Liver (tissue), 9 donors: ENCODE data around the gene MESD. TPM values are rescaled to one million over a fixed set of nuclear protein-coding genes. Genes with fewer than 3 reads are reported as not detected.

Experiments used
- DNase-seq: peaks from one replicate; pipeline ENCODE4 v3.0.0-alpha.2; 2017; ENCODE audit warnings: low spot score
- H3K27ac ChIP-seq, 2 donors: one replicate each; pipeline ENCODE4 v1.7.0; 2013; ENCODE audit warnings: inconsistent platforms in 2 of 2, low read length in 2 of 2, control low read depth in 1 of 2, low read depth in 1 of 2, mild to moderate bottlenecking in 1 of 2
- H3K27me3 ChIP-seq, 4 donors: one replicate each; pipeline versions ENCODE4 v1.6.1 to v1.7.0; 2013; ENCODE audit warnings: low read length in 3 of 4, inconsistent platforms in 1 of 4, mild to moderate bottlenecking in 1 of 4, moderate library complexity in 1 of 4; ENCODE audit not compliant: control insufficient read depth in 4 of 4, insufficient read depth in 4 of 4
- H3K36me3 ChIP-seq, 4 donors: one replicate each; pipeline versions ENCODE4 v1.6.1 to v1.7.0; 2013; ENCODE audit warnings: low read length in 3 of 4, mild to moderate bottlenecking in 3 of 4, low read depth in 1 of 4, moderate library complexity in 1 of 4; ENCODE audit not compliant: control insufficient read depth in 4 of 4, insufficient read depth in 3 of 4
- H3K4me1 ChIP-seq, 4 donors: one replicate each; pipeline versions ENCODE4 v1.6.1 to v1.7.0; 2013; ENCODE audit warnings: low read length in 3 of 4, mild to moderate bottlenecking in 3 of 4, moderate library complexity in 1 of 4; ENCODE audit not compliant: control insufficient read depth in 4 of 4, insufficient read depth in 4 of 4
- H3K4me3 ChIP-seq, 3 donors: one replicate each; pipeline versions ENCODE4 v1.6.1 to v1.7.0; 2013; ENCODE audit warnings: low read length in 3 of 3, control low read depth in 1 of 3, low read depth in 1 of 3, mild to moderate bottlenecking in 1 of 3
- H3K9ac ChIP-seq, 2 donors: one replicate each; pipeline ENCODE4 v1.7.0; 2013; ENCODE audit warnings: low read length in 2 of 2, mild to moderate bottlenecking in 2 of 2, moderate library complexity in 2 of 2, control low read depth in 1 of 2, low read depth in 1 of 2
- H3K9me3 ChIP-seq, 4 donors: one replicate each; pipeline versions ENCODE4 v1.6.1 to v1.7.0; 2013; ENCODE audit warnings: low read length in 3 of 4; ENCODE audit not compliant: control insufficient read depth in 4 of 4
- ATF3 ChIP-seq: IDR thresholded peaks from 2 replicates; pipeline ENCODE4 v1.6.1; 2016; ENCODE audit warnings: antibody characterized with exemption
- CTCF ChIP-seq: fragments of 150-350 bp; IDR thresholded peaks from 2 replicates; pipeline ENCODE4 v1.5.1; 2017; ENCODE audit warnings: improper control_type of control experiment, low read depth, low read length; ENCODE audit not compliant: missing input control
- EGR1 ChIP-seq, 2 donors: IDR thresholded peaks; 2 replicates each; pipeline ENCODE4 v1.6.1; 2016 to 2018; ENCODE audit warnings: antibody characterized with exemption in 2 of 2, low read depth in 2 of 2
- FOXA1 ChIP-seq: IDR thresholded peaks from 2 replicates; pipeline ENCODE4 v1.6.1; 2016; ENCODE audit warnings: antibody characterized with exemption
- FOXA2 ChIP-seq: IDR thresholded peaks from 2 replicates; pipeline ENCODE4 v1.6.1; 2016; ENCODE audit warnings: antibody characterized with exemption
- HNF4A ChIP-seq, 2 donors: conservative IDR thresholded peaks; 2 replicates each; pipeline ENCODE4 v1.6.1; 2016; ENCODE audit warnings: antibody characterized with exemption in 2 of 2, mild to moderate bottlenecking in 2 of 2
- HNF4G ChIP-seq: IDR thresholded peaks from 2 replicates; pipeline ENCODE4 v1.6.1; 2016; ENCODE audit warnings: antibody characterized with exemption
- NR2F2 ChIP-seq: IDR thresholded peaks from 2 replicates; pipeline ENCODE4 v1.6.1; 2016; ENCODE audit warnings: antibody characterized with exemption
- RAD21 ChIP-seq, 2 donors: IDR thresholded peaks; 2 replicates each; pipeline ENCODE4 v1.6.1; 2016; ENCODE audit warnings: antibody characterized with exemption in 2 of 2, mild to moderate bottlenecking in 2 of 2
- REST ChIP-seq: IDR thresholded peaks from 2 replicates; pipeline ENCODE4 v1.6.1; 2016; ENCODE audit warnings: antibody characterized with exemption, mild to moderate bottlenecking
- RXRA ChIP-seq, 2 donors: IDR thresholded peaks; 2 replicates each; pipeline ENCODE4 v1.6.1; 2017 to 2018; ENCODE audit warnings: antibody characterized with exemption in 2 of 2, mild to moderate bottlenecking in 1 of 2
- SP1 ChIP-seq: IDR thresholded peaks from 2 replicates; pipeline ENCODE4 v1.6.1; 2018; ENCODE audit warnings: antibody characterized with exemption, mild to moderate bottlenecking
- TAF1 ChIP-seq: conservative IDR thresholded peaks from 2 replicates; pipeline ENCODE4 v1.6.1; 2016; ENCODE audit warnings: antibody characterized with exemption, mild to moderate bottlenecking
- YY1 ChIP-seq: IDR thresholded peaks from 2 replicates; pipeline ENCODE4 v1.6.1; 2016; ENCODE audit warnings: antibody characterized with exemption, mild to moderate bottlenecking
- WGBS: extraction: QIAGEN DNeasy Blood & Tissue Kit; methylation state at CpG from one replicate; pipeline ENCODE4 v1.1.7; 2013; 5-methylcytosine and 5-hydroxymethylcytosine counted together
- polyA plus RNA-seq, 2 donors: library from polyadenylated mRNA; stranded (reverse) in 1 of 2; unstranded in 1 of 2; fragments of 200-250 nt in 1 of 2; fragments of >200 nt in 1 of 2; fragmentation: Nextera tagmentation in 1 of 2; extraction: Ambion mirVana in 1 of 2; gene quantifications; one replicate each; pipeline versions ENCODE4 v1.2.1 to v1.2.3, GENCODE V29; 2013 to 2015
- total RNA-seq, 2 donors: library from RNA; depleted of rRNA; stranded (reverse); fragments of >200 nt; gene quantifications; one replicate each; pipeline ENCODE4 v1.2.3, GENCODE V29; 2014
- TF ChIP-seq, protein P1 (sequence below): IDR thresholded peaks from 2 replicates; pipeline ENCODE4 v1.6.1; 2016; ENCODE audit warnings: antibody characterized with exemption
- donor health status: healthy.
- donor health status: healthy.
- donor health status: healthy.
- donor health status: healthy.
- donor health status: healthy.

The MESD gene
- total and polyA plus RNA-seq, 4 donors: 15.3 to 24.0 (median 17.0) TPM

GRCh38 chr15:80945605-80946004 lies 44.0 kb downstream of the MESD start:
- 96% methylated on average over 5 of the region's 5 CpGs for WGBS
- Histone ChIP-seq H3K9ac (no peak overlapping the region), H3K36me3 (peaks cover 5 to 75% (median 38%) of the 10 kb centered on the region in 4 donors), H3K9me3 (no peaks in the 10 kb centered on the region), H3K27me3 (no peaks in the 10 kb centered on the region), H3K4me1 (no peaks in the 10 kb centered on the region), H3K27ac (no peak overlapping the region), H3K4me3 (no peak overlapping the region)
- no peak for DNase-seq
- no peak for TF ChIP-seq TAF1
- TF ChIP-seq FOXA1: no peak
- no peak for TF ChIP-seq YY1
- TF ChIP-seq CTCF: no peak
- no peak for TF ChIP-seq HNF4A (conservative IDR thresholded peaks at IDR 0.05)
- no peak for TF ChIP-seq EGR1 (IDR thresholded peaks at IDR 0.05; ENCODE audit: low read depth in 2 of 2)
- TF ChIP-seq, protein P1, sequence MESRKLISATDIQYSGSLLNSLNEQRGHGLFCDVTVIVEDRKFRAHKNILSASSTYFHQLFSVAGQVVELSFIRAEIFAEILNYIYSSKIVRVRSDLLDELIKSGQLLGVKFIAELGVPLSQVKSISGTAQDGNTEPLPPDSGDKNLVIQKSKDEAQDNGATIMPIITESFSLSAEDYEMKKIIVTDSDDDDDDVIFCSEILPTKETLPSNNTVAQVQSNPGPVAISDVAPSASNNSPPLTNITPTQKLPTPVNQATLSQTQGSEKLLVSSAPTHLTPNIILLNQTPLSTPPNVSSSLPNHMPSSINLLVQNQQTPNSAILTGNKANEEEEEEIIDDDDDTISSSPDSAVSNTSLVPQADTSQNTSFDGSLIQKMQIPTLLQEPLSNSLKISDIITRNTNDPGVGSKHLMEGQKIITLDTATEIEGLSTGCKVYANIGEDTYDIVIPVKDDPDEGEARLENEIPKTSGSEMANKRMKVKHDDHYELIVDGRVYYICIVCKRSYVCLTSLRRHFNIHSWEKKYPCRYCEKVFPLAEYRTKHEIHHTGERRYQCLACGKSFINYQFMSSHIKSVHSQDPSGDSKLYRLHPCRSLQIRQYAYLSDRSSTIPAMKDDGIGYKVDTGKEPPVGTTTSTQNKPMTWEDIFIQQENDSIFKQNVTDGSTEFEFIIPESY: no peak
- no peak for TF ChIP-seq RXRA (IDR thresholded peaks at IDR 0.05)
- no peak for TF ChIP-seq HNF4G
- TF ChIP-seq NR2F2: no peak
- no peak for TF ChIP-seq SP1
- no peak for TF ChIP-seq REST
- TF ChIP-seq RAD21 (IDR thresholded peaks at IDR 0.05): no peak
- TF ChIP-seq ATF3: no peak
- no peak for TF ChIP-seq FOXA2

DNA sequence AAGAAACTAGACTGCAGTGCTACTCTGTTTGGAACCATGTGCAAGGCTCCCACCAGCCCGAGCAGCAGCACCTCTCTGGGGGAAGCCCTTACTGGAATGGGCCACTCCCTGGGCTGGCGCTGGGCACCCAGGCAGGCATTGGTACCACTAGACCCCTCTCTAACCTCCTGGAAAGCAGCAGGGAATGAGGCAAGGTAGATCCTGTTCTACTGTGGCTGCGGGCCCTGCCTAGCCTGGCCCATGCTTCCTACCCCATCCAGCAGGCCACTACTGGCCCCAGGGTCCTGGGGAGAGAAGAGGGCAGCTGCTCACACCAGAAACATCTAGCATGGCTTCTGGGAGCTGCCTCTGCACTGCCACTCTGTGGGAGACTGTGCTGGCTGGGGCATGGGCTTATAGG lies 44.8 kb downstream of the MESD start:
- peaks cover 5 to 71% (median 38%) of the 10 kb centered on the region in 4 donors for H3K36me3 ChIP-seq
- TF ChIP-seq NR2F2: no peak
- no peak for TF ChIP-seq FOXA2
- no peak for TF ChIP-seq FOXA1
- TF ChIP-seq SP1: no peak
- no peak for TF ChIP-seq CTCF
- TF ChIP-seq HNF4G: no peak
- TF ChIP-seq REST: no peak
- no peak for TF ChIP-seq RXRA (IDR thresholded peaks at IDR 0.05)

More for the DNA sequence above, 44.8 kb downstream of the MESD start:
- H3K4me1 ChIP-seq: no peaks in the 10 kb centered on the region
- no peak overlapping the region for H3K4me3 ChIP-seq
- 99% methylated on average over 3 of the region's 3 CpGs for WGBS
- no peak for DNase-seq
- H3K27me3 ChIP-seq: no peaks in the 10 kb centered on the region
- no peak overlapping the region for H3K27ac ChIP-seq
- H3K9ac ChIP-seq: no peak overlapping the region
- H3K9me3 ChIP-seq: no peaks in the 10 kb centered on the region
